Osteoblast (primary cell): ENCODE data around the gene SULT6B1. TPM values are rescaled to one million over a fixed set of nuclear protein-coding genes. Genes with fewer than 3 reads are reported as not detected.
"Not testable (repeated sequence)": the region's sequence is repeated elsewhere in the genome, so short reads cannot be mapped to it uniquely, and the experiment has no call there.

Source experiments
- DNase-seq: peaks from one replicate; pipeline ENCODE4 v3.0.0; 2011; ENCODE audit warnings: low spot score, mixed read lengths; ENCODE audit not compliant: insufficient read length; ENCODE audit errors: missing footprints
- H2AFZ ChIP-seq: 2 replicates; pipeline ENCODE4 v1.6.0; 2011; ENCODE audit warnings: mild to moderate bottlenecking, low read length
- H3K27ac ChIP-seq: 2 replicates; pipeline ENCODE4 v1.5.1; 2011; ENCODE audit warnings: mild to moderate bottlenecking, low read depth, low read length, moderate library complexity
- H3K27me3 ChIP-seq: 2 replicates; pipeline ENCODE4 v1.6.0; 2012; ENCODE audit warnings: mild to moderate bottlenecking, control low read depth, inconsistent platforms, low read length, moderate library complexity; ENCODE audit not compliant: insufficient read depth
- H3K36me3 ChIP-seq: 2 replicates; pipeline ENCODE4 v1.5.1; 2011; ENCODE audit warnings: mild to moderate bottlenecking, low read length, control low read depth, moderate library complexity; ENCODE audit not compliant: insufficient read depth
- H3K4me1 ChIP-seq: 2 replicates; pipeline ENCODE4 v1.5.1; 2011; ENCODE audit warnings: mild to moderate bottlenecking, low read length, control low read depth, moderate library complexity; ENCODE audit not compliant: insufficient read depth
- H3K4me2 ChIP-seq: 2 replicates; pipeline ENCODE4 v1.6.0; 2011; ENCODE audit warnings: mild to moderate bottlenecking, low read length; ENCODE audit not compliant: insufficient read depth
- H3K4me3 ChIP-seq: fragments of 200-600 bp; sonication (generic); 3 replicates; pipeline ENCODE4 v1.5.1; 2012; ENCODE audit warnings: mild to moderate bottlenecking, low read length, inconsistent platforms; ENCODE audit not compliant: insufficient read depth
- H3K79me2 ChIP-seq: 2 replicates; pipeline ENCODE4 v1.6.0; 2012; ENCODE audit warnings: mild to moderate bottlenecking, low read length, control low read depth, inconsistent platforms; ENCODE audit not compliant: insufficient read depth
- H3K9me3 ChIP-seq: 2 replicates; pipeline ENCODE4 v1.5.1; 2011; ENCODE audit warnings: low read depth, low read length, control low read depth
- H4K20me1 ChIP-seq: 2 replicates; pipeline ENCODE4 v1.6.0; 2012; ENCODE audit warnings: mild to moderate bottlenecking, low read length, control low read depth; ENCODE audit not compliant: insufficient read depth
- total RNA-seq: library from RNA; depleted of rRNA; stranded (reverse); fragments of >200 nt; gene quantifications from 2 replicates; pipeline ENCODE4 v1.2.3, GENCODE V29; 2012
- TF ChIP-seq, protein P1 (sequence below): IDR thresholded peaks from 2 replicates; pipeline ENCODE4 v1.5.1; 2011; ENCODE audit warnings: mild to moderate bottlenecking, low read depth, low read length, moderate library complexity; ENCODE audit errors: extremely low read depth

The SULT6B1 gene
- total RNA-seq, 1 donor = not detected

GRCh38 chr2:37211212-37211611, 22.7 kb upstream of the SULT6B1 start:
- no peaks in the 10 kb centered on the region for H3K9me3 ChIP-seq
- no peak overlapping the region for H3K4me2 ChIP-seq
- peaks cover 6% of the 10 kb centered on the region for H3K4me1 ChIP-seq
- no peak for DNase-seq
- TF ChIP-seq, protein P1, sequence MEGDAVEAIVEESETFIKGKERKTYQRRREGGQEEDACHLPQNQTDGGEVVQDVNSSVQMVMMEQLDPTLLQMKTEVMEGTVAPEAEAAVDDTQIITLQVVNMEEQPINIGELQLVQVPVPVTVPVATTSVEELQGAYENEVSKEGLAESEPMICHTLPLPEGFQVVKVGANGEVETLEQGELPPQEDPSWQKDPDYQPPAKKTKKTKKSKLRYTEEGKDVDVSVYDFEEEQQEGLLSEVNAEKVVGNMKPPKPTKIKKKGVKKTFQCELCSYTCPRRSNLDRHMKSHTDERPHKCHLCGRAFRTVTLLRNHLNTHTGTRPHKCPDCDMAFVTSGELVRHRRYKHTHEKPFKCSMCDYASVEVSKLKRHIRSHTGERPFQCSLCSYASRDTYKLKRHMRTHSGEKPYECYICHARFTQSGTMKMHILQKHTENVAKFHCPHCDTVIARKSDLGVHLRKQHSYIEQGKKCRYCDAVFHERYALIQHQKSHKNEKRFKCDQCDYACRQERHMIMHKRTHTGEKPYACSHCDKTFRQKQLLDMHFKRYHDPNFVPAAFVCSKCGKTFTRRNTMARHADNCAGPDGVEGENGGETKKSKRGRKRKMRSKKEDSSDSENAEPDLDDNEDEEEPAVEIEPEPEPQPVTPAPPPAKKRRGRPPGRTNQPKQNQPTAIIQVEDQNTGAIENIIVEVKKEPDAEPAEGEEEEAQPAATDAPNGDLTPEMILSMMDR = no peak
- H3K36me3 ChIP-seq = peaks cover 76% of the 10 kb centered on the region
- H3K27ac ChIP-seq = no peak overlapping the region
- no peak overlapping the region for H3K4me3 ChIP-seq
- peaks cover 34% of the 10 kb centered on the region for H3K79me2 ChIP-seq
- H3K27me3 ChIP-seq = no peaks in the 10 kb centered on the region
- no peaks in the 10 kb centered on the region for H4K20me1 ChIP-seq
- H2AFZ ChIP-seq = no peak overlapping the region

DNA sequence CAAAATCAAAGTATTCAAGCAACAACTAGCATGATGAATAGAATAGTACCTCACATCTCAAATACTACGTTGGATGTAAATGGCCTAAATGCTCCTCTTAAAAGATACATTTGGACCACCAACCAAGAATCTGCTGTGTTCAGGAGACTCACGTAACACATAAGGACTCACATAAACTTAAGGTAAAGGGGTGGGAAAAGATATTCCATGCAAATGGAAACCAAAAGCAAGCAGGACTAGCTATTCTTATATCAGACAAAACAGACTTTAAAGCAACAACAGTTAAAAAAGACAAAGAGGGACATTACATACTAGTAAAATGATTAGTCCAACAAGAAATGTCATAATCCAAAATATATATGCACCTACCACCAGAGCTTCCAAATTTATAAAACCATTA, 18.3 kb upstream of the SULT6B1 start:
- H3K4me2 ChIP-seq, H4K20me1 ChIP-seq, H3K27ac ChIP-seq, H3K4me3 ChIP-seq, H3K4me1 ChIP-seq, H2AFZ ChIP-seq, H3K27me3 ChIP-seq, DNase-seq, H3K9me3 ChIP-seq: not testable (repeated sequence)
- Histone ChIP-seq H3K36me3 (peaks cover 71% of the 10 kb centered on the region), H3K79me2 (peaks cover 54% of the 10 kb centered on the region)

- Histone ChIP-seq H3K4me1 (no peaks in the 10 kb centered on the region), H3K4me2 (no peak overlapping the region), H3K4me3 (no peak overlapping the region), H3K79me2 (peaks cover 59% of the 10 kb centered on the region), H2AFZ (no peak overlapping the region), H3K27ac (no peak overlapping the region), H4K20me1 (no peaks in the 10 kb centered on the region), H3K36me3 (peaks cover 69% of the 10 kb centered on the region), H3K27me3 (no peaks in the 10 kb centered on the region), H3K9me3 (no peaks in the 10 kb centered on the region)
- DNase-seq = no peak
- TF ChIP-seq, protein P1 = no peak
These were observed 17.3 kb upstream of the SULT6B1 start for GRCh38 chr2:37205689-37206341.

DNA sequence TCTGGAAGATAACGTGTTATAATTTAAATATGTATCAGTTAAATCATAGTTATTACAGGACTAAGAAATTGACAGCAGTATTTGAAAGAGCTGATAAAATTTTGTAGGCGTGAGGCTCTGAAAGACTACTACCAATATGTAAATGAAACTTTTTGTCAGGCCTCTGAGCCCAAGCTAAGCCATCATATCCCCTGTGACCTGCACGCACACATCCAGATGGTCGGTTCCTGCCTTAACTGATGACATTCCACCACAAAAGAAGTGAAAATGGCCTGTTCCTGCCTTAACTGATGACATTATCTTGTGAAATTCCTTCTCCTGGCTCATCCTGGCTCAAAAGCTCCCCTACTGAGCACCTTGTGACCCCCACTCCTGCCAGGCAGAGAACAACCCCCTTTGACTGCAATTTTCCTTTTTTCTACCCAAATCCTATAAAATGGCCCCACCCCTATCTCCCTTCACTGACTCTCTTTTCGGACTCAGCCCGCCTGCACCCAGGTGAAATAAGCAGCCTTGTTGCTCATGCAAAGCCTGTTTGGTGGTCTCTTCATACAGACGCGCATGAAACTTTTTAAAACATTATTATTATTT, 16.7 kb upstream of the SULT6B1 start:
- H3K36me3 ChIP-seq = peaks cover 68% of the 10 kb centered on the region
- DNase-seq, H3K9me3 ChIP-seq, H3K27ac ChIP-seq, H3K27me3 ChIP-seq, H3K4me3 ChIP-seq, H3K4me2 ChIP-seq, H3K4me1 ChIP-seq, H4K20me1 ChIP-seq, H2AFZ ChIP-seq: not testable (repeated sequence)
- H3K79me2 ChIP-seq = peaks cover 65% of the 10 kb centered on the region

DNA sequence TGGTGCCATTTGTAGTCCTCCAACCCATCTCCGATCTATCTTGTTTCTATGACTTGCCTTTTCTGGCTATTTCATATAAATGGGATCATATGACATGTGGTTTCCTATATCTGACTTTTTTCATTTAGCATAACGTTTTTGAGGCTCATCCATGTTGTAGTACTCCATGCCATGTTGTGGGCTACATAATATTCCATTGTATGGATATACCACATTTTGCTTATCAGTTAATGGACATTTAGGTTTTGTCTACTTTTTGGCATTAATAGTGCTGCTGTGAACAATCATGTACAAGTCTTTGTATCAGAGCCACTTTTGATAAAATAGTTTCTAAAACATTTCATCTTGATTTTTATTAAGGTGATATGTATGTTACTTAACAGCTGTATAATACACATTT, 15.2 kb upstream of the SULT6B1 start:
- Histone ChIP-seq H3K27me3 (no peaks in the 10 kb centered on the region), H3K27ac (no peak overlapping the region), H3K36me3 (peaks cover 53% of the 10 kb centered on the region), H3K4me1 (no peaks in the 10 kb centered on the region), H3K4me3 (no peak overlapping the region), H4K20me1 (no peaks in the 10 kb centered on the region), H2AFZ (no peak overlapping the region), H3K79me2 (peaks cover 70% of the 10 kb centered on the region), H3K9me3 (no peaks in the 10 kb centered on the region), H3K4me2 (no peak overlapping the region)
- DNase-seq = no peak
- TF ChIP-seq, protein P1 = no peak
